Astrocyte (in vitro differentiated cells and primary cell): ENCODE results near the gene BCAS1. TPM values are rescaled to one million over a fixed set of nuclear protein-coding genes. Genes with fewer than 3 reads are reported as not detected.

ENCODE experiments used
- DNase-seq: peaks from one replicate; pipeline ENCODE4 v3.0.0-alpha.2; 2010; ENCODE audit warnings: low read depth
- FAIRE-seq: peaks from 2 replicates; lab custom pipeline; 2011; peaks lifted over from hg19 to GRCh38; lab: Jason Lieb, UNC
- H2AFZ ChIP-seq: 2 replicates; pipeline ENCODE4 v1.6.0; 2012; ENCODE audit warnings: low read depth, low read length, inconsistent platforms
- H3K27ac ChIP-seq: 2 replicates; pipeline ENCODE4 v1.5.1; 2011; ENCODE audit warnings: low read depth, low read length, inconsistent platforms
- H3K27me3 ChIP-seq: 2 replicates; pipeline ENCODE4 v1.6.0; 2011; ENCODE audit warnings: low read length, inconsistent platforms; ENCODE audit not compliant: insufficient read depth
- H3K36me3 ChIP-seq: 2 replicates; pipeline ENCODE4 v1.5.1; 2011; ENCODE audit warnings: low read length, inconsistent platforms; ENCODE audit not compliant: insufficient read depth
- H3K4me1 ChIP-seq: 2 replicates; pipeline ENCODE4 v1.5.1; 2011; ENCODE audit warnings: low read length, inconsistent platforms; ENCODE audit not compliant: insufficient read depth
- H3K4me2 ChIP-seq: 2 replicates; pipeline ENCODE4 v1.6.0; 2012; ENCODE audit warnings: low read length, inconsistent platforms
- H3K4me3 ChIP-seq: 2 replicates; pipeline ENCODE4 v1.5.1; 2011; ENCODE audit warnings: low read depth, mild to moderate bottlenecking, low read length, inconsistent platforms; ENCODE audit not compliant: insufficient read depth
- H3K79me2 ChIP-seq: 2 replicates; pipeline ENCODE4 v1.6.0; 2012; ENCODE audit warnings: mild to moderate bottlenecking, low read length, inconsistent platforms; ENCODE audit not compliant: insufficient read depth
- H3K9ac ChIP-seq: 2 replicates; pipeline ENCODE4 v1.6.0; 2012; ENCODE audit warnings: mild to moderate bottlenecking, low read length, inconsistent platforms
- H3K9me3 ChIP-seq: 2 replicates; pipeline ENCODE4 v1.5.1; 2012; ENCODE audit warnings: low read depth, mild to moderate bottlenecking, low read length, inconsistent platforms; ENCODE audit not compliant: insufficient read depth
- H4K20me1 ChIP-seq: 2 replicates; pipeline ENCODE4 v1.6.0; 2012; ENCODE audit warnings: low read length, inconsistent platforms; ENCODE audit not compliant: insufficient read depth
- H3K27ac Mint-ChIP-seq: one replicate; pipeline ENCODE4 v1.8.0; 2021; ENCODE audit warnings: mild to moderate bottlenecking, mixed read lengths; ENCODE audit not compliant: unreplicated experiment
- H3K27me3 Mint-ChIP-seq: one replicate; pipeline ENCODE4 v1.8.0; 2021; ENCODE audit warnings: low read depth, mixed read lengths; ENCODE audit not compliant: unreplicated experiment
- H3K36me3 Mint-ChIP-seq: one replicate; pipeline ENCODE4 v1.8.0; 2021; ENCODE audit warnings: low read depth, mixed read lengths; ENCODE audit not compliant: unreplicated experiment
- H3K4me1 Mint-ChIP-seq: one replicate; pipeline ENCODE4 v1.8.0; 2021; ENCODE audit warnings: low read depth, mixed read lengths; ENCODE audit not compliant: unreplicated experiment
- H3K4me3 Mint-ChIP-seq: one replicate; pipeline ENCODE4 v1.8.0; 2021; ENCODE audit warnings: mild to moderate bottlenecking, moderate library complexity, mixed read lengths; ENCODE audit not compliant: unreplicated experiment
- H3K9me3 Mint-ChIP-seq: one replicate; pipeline ENCODE4 v1.8.0; 2021; ENCODE audit warnings: mild to moderate bottlenecking, mixed read lengths; ENCODE audit not compliant: unreplicated experiment
- EZH2 ChIP-seq: IDR thresholded peaks from 2 replicates; pipeline ENCODE4 v1.6.1; 2012; ENCODE audit warnings: mild to moderate bottlenecking, low read length, inconsistent platforms; ENCODE audit not compliant: insufficient read depth
- total RNA-seq: library from RNA; stranded (reverse); gene quantifications from 2 replicates; pipeline ENCODE4 v1.2.1, GENCODE V29; 2021
- TF ChIP-seq, protein P1 (sequence below): IDR thresholded peaks from 2 replicates; pipeline ENCODE4 v1.5.1; 2011; ENCODE audit warnings: low read depth, mild to moderate bottlenecking, inconsistent platforms, low read length, moderate library complexity; ENCODE audit not compliant: insufficient read depth

Gene BCAS1
- total RNA-seq, 1 donor from 2014 or later: not detected

DNA sequence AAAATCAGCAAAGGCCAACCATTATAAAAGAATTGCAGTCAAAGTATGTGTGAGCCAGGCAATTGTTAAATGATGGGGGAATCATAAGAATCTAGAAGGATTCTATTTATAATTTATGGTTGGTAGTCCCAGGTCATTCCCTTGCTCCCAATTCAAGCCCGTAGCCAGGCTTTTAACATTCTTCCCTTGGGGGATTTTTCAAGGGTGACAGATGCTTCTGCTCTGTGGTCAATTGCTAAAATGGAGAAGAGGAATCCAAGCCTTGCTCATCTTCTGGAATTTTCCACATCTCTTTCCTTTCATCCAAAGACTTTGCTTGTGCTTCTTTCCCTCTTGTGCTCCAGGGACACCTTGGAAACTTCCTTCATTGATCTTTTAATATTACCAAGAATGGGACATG is 18.0 kb upstream of the BCAS1 start:
- Histone ChIP-seq H3K4me2 (no peak overlapping the region), H3K36me3 (no peaks in the 10 kb centered on the region), H3K79me2 (no peaks in the 10 kb centered on the region), H4K20me1 (no peaks in the 10 kb centered on the region), H2AFZ (no peak overlapping the region), H3K4me1 (no peaks in the 10 kb centered on the region), H3K9me3 (no peaks in the 10 kb centered on the region), H3K27me3 (no peaks in the 10 kb centered on the region), H3K27ac (no peak overlapping the region), H3K4me3 (no peak overlapping the region), H3K9ac (no peak overlapping the region)
- H3K27ac Mint-ChIP-seq: no peak overlapping the region
- no peak overlapping the region for H3K4me3 Mint-ChIP-seq
- no peak for FAIRE-seq
- H3K36me3 Mint-ChIP-seq: no peaks in the 10 kb centered on the region
- H3K4me1 Mint-ChIP-seq: peaks cover 12% of the 10 kb centered on the region
- H3K27me3 Mint-ChIP-seq: no peaks in the 10 kb centered on the region
- TF ChIP-seq EZH2: no peak
- TF ChIP-seq, protein P1, sequence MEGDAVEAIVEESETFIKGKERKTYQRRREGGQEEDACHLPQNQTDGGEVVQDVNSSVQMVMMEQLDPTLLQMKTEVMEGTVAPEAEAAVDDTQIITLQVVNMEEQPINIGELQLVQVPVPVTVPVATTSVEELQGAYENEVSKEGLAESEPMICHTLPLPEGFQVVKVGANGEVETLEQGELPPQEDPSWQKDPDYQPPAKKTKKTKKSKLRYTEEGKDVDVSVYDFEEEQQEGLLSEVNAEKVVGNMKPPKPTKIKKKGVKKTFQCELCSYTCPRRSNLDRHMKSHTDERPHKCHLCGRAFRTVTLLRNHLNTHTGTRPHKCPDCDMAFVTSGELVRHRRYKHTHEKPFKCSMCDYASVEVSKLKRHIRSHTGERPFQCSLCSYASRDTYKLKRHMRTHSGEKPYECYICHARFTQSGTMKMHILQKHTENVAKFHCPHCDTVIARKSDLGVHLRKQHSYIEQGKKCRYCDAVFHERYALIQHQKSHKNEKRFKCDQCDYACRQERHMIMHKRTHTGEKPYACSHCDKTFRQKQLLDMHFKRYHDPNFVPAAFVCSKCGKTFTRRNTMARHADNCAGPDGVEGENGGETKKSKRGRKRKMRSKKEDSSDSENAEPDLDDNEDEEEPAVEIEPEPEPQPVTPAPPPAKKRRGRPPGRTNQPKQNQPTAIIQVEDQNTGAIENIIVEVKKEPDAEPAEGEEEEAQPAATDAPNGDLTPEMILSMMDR: no peak
- H3K9me3 Mint-ChIP-seq: no peaks in the 10 kb centered on the region
- DNase-seq: peak; percentile 50

DNA sequence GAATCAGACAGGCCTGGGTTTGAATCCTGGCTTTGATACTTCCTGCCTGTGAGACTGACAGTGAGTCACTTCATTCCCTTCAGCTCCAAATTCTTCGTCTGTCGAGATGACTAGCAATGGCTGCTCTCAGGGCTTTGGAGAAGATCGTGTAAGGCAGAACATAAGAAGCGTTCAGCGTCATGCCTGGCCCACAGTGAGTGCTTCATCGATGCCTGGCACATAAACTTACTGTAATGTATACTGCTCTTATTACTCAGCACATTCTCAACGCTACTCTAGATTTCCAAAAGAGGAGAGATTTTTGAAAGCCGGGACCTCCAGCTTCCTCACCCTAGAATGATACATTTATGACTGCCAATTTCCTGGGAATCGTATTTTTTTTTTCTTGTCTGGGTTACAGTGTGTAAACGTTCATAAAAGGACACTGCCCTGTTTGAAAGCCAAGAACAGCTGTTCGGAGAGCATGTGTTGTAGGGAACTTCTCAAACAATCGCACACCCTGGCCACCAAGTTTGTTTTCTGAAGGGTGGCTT is 16.2 kb upstream of the BCAS1 start:
- no peak overlapping the region for H3K27ac Mint-ChIP-seq
- Histone ChIP-seq H3K4me3 (no peak overlapping the region), H3K4me2 (peak overlapping the region; percentile 42), H3K27me3 (no peaks in the 10 kb centered on the region), H3K36me3 (no peaks in the 10 kb centered on the region), H3K27ac (no peak overlapping the region), H4K20me1 (no peaks in the 10 kb centered on the region), H3K9ac (no peak overlapping the region), H3K4me1 (no peaks in the 10 kb centered on the region), H3K9me3 (no peaks in the 10 kb centered on the region), H2AFZ (peak overlapping the region; percentile 55), H3K79me2 (no peaks in the 10 kb centered on the region)
- no peak overlapping the region for H3K4me3 Mint-ChIP-seq
- peaks cover 12% of the 10 kb centered on the region for H3K4me1 Mint-ChIP-seq
- H3K27me3 Mint-ChIP-seq: no peaks in the 10 kb centered on the region
- TF ChIP-seq, protein P1: no peak
- TF ChIP-seq EZH2: no peak
- FAIRE-seq (no peak), DNase-seq (peak; percentile 26)
- H3K9me3 Mint-ChIP-seq: no peaks in the 10 kb centered on the region
- H3K36me3 Mint-ChIP-seq: no peaks in the 10 kb centered on the region

DNA sequence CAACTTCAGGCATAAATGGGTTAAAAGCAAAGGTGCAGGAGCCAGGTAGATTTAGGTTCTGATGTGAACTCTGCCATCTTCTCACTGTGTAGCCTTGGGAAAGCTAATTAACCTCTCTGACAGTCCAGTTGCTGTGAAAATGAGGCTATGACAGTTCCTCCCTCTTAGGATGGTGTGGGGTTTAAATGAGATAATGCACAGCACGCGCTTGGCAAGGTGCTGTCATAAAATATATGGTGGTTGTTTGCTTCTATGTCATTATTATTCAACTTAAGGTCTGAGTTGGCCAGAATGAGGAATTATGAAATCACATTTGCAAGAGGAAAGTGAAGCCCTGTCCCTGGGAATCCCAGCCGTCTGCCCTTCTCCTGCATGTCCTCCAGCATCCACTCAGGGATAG is 15.5 kb upstream of the BCAS1 start:
- H3K9me3 ChIP-seq: no peaks in the 10 kb centered on the region
- no peaks in the 10 kb centered on the region for H3K4me1 ChIP-seq
- H3K36me3 Mint-ChIP-seq: no peaks in the 10 kb centered on the region
- no peaks in the 10 kb centered on the region for H3K36me3 ChIP-seq
- H3K27me3 ChIP-seq: no peaks in the 10 kb centered on the region
- no peak overlapping the region for H3K27ac Mint-ChIP-seq
- H3K4me1 Mint-ChIP-seq: peaks cover 12% of the 10 kb centered on the region
- no peak overlapping the region for H3K27ac ChIP-seq
- H3K4me2 ChIP-seq: no peak overlapping the region
- H2AFZ ChIP-seq: peak overlapping the region; percentile 55
- H3K4me3 Mint-ChIP-seq: no peak overlapping the region
- no peak for TF ChIP-seq EZH2
- TF ChIP-seq, protein P1: no peak
- no peak for DNase-seq
- no peaks in the 10 kb centered on the region for H3K9me3 Mint-ChIP-seq
- H3K27me3 Mint-ChIP-seq: no peaks in the 10 kb centered on the region
- H3K79me2 ChIP-seq: no peaks in the 10 kb centered on the region
- H3K4me3 ChIP-seq: no peak overlapping the region
- no peak for FAIRE-seq
- no peaks in the 10 kb centered on the region for H4K20me1 ChIP-seq
- no peak overlapping the region for H3K9ac ChIP-seq
